Panc1 (cell line): Measurements from ENCODE around the gene NR1I2.

Source experiments
- POLR2AphosphoS5 ChIP-seq: IDR thresholded peaks from 2 replicates; pipeline ENCODE4 v1.6.1; 2012; ENCODE audit warnings: mild to moderate bottlenecking, low read depth, low read length, moderate library complexity
- TCF7L2 ChIP-seq: IDR thresholded peaks from 2 replicates; pipeline ENCODE4 v1.6.1; 2011; ENCODE audit warnings: mild to moderate bottlenecking, low read depth, low read length, inconsistent platforms
- TF ChIP-seq, protein P1 (sequence below): fragments of 450-650 bp; IDR thresholded peaks from 2 replicates; pipeline ENCODE4 v1.5.1; 2017; ENCODE audit warnings: mild to moderate bottlenecking

DNA sequence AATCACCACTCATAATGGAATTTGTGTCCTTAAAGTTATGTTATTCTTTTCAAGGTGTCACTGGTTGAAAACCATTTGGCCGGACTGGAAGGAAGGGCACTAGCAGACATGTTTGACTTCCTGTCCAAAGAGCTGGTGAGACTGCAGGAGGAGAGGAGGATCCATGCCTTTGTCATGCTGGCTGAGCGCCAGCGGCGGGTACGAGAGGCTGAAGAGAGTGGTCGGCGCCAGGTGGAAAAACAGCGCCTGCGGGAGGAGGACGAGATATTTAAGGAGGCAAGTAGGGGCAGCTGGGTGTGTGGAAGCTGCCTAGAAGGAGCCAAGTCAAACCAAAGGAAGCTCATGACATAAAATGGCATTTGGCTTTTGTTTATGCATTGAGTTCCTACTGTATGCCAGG lies 38.0 kb upstream of the NR1I2 start:
- TF ChIP-seq, protein P1, sequence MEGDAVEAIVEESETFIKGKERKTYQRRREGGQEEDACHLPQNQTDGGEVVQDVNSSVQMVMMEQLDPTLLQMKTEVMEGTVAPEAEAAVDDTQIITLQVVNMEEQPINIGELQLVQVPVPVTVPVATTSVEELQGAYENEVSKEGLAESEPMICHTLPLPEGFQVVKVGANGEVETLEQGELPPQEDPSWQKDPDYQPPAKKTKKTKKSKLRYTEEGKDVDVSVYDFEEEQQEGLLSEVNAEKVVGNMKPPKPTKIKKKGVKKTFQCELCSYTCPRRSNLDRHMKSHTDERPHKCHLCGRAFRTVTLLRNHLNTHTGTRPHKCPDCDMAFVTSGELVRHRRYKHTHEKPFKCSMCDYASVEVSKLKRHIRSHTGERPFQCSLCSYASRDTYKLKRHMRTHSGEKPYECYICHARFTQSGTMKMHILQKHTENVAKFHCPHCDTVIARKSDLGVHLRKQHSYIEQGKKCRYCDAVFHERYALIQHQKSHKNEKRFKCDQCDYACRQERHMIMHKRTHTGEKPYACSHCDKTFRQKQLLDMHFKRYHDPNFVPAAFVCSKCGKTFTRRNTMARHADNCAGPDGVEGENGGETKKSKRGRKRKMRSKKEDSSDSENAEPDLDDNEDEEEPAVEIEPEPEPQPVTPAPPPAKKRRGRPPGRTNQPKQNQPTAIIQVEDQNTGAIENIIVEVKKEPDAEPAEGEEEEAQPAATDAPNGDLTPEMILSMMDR, result no peak
- TF ChIP-seq POLR2AphosphoS5 (no peak), TCF7L2 (no peak)
